Stimulated activated CD4-positive, alpha-beta T cell treated with anti-CD3 and anti-CD28 coated beads, Interleukin-15, amount 100 ng/mL, for 48 hours (primary cell): ENCODE data around the gene LYPD6.

Experiments
- DNase-seq, 2 donors: peaks; one replicate each; pipeline ENCODE4 v3.0.0-alpha.2; 2020; ENCODE audit warnings: low read depth in 2 of 2

LYPD6 gene

GRCh38 chr2:149409506-149409905, 79.1 kb downstream of the LYPD6 start:
- DNase-seq = no peak

- no peak for DNase-seq
Measured at GRCh38 chr2:149410701-149411484, 80.5 kb downstream of the LYPD6 start.

DNA sequence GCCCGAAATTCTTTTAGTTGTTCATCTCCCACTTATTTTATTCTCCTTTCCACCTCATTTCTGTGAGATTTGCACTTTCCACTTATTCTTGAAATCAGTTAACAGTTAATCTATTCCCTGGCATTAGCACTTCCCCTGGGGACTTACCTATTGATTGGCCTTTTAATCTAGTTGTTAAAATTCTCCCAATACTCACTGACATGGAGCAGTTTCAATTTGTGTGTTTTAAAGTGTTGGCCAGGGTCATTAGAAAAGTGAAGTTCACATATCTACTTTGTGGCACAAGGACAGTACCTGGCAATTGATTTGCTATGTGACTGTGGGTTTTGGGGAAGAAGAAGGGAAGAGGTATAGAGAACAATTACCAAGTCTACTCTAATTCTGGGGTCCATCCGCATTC, 83.1 kb downstream of the LYPD6 start:
- DNase-seq = no peak

- DNase-seq = no peak
Measured at GRCh38 chr2:149415086-149415485, 84.7 kb downstream of the LYPD6 start.

GRCh38 chr2:149418065-149418464, 87.7 kb downstream of the LYPD6 start:
- no peak for DNase-seq

- DNase-seq = no peak
Measured at GRCh38 chr2:149420053-149420963, 89.9 kb downstream of the LYPD6 start.

DNA sequence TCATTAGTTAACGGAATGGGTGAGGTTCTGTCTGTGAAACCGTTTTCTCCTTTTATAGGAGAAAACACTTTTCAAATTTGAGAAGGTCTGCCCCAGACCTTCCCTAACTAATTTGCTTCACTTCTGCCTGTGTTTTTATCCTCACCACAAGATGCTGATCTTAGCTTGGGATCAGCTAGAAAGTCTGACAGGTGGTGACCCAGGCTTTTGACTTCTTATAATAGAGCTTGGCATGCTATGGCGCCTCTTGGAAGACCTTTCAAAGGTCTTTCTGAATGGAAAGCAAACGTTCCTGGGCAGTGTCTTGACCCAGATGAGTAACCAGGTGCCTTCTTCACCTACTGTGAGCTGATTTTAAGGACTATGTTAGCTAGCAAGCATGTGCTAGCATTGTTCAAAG, 91.4 kb downstream of the LYPD6 start:
- DNase-seq = no peak

GRCh38 chr2:149422337-149422990, 92.1 kb downstream of the LYPD6 start:
- no peak for DNase-seq

- no peak for DNase-seq
Measured at GRCh38 chr2:149422991-149423338, 92.6 kb downstream of the LYPD6 start.

DNA sequence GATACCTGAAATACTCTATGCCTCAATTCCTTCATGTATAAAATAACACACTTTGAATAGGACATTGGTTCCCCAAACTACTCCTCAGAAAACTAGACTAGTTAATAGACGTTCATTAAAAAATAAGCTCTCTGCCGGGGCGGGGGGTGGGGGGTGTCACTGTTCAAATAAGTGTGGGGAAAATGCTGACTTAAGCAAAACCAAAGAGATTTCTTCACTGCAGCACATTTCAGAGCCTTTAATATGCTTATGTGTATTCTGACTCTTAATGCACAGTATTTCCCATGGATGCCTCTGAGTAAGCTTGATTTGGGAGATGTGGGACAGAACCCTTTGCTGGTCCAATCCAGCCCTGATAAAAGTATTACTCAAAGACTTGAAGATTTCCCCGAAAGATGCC, 93.2 kb downstream of the LYPD6 start:
- no peak for DNase-seq

DNA sequence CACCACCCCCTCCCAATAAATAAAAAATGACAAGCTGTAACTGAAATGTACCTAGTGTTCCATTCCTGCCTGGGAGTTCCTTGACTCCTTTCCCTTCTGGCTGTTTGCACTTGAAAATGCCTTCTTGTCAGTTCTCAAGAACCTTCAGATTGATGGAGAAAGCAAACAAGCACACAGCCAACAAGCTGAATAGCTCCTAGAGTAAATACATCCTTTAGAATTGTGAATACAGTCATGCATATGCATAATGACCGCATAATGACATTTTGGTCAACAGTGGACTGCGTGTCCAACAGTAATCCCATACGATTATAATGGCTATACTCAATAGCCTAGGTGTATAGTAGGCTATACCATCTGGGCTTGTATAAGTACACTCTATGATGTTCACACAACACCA, 97.0 kb downstream of the LYPD6 start:
- DNase-seq = no peak

- no peak for DNase-seq
Measured at GRCh38 chr2:149428783-149429182, 98.4 kb downstream of the LYPD6 start.

GRCh38 chr2:149430743-149431736, 100.7 kb downstream of the LYPD6 start:
- no peak for DNase-seq

DNA sequence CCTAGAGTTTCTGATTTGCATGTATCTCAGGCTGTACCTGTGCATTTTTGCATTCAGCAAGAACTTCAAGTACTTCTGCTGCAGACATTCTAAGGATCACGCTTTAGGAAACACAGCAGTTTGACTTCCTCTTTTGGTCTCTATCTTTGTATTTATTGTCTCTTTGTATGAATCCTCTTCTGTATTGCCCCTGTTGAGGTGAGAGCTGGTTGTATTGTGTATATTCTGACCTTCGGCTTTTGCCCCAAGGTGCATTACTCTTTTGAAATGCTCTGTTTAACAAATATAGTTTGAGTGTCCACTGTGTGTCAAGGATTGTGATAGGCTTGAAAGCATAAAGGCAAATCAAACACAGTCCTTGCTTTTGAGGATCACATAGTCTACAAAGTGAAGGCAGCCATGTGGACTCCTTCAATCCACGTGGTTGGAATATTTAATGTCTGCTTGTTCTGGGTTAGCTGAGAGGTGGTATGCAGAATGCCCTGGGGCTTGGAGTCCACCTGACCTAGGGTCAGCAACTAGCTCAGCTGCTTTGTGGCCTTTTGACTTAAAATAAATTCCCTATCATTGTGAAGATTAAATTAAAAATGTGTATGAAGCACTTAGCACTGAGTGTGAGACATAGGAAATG, 108.1 kb downstream of the LYPD6 start:
- no peak for DNase-seq

DNA sequence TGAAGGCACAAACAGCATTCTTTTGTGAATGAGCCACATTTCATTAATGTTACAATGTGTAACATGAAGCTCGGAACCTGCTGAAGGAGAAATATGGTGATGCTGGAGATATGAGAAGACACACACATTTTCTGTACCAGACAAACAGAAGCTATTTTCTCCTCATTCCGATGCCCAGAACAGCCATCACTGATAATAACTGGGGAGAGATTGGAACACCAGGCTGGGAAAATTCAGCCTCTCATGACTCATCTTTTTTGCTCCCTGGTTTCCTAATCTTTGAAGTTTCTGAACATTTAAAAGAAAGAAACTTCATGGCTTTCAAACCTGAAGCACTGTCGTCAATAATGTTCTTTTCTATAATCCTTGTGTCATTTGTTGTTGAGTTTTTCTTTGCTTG, 110.9 kb downstream of the LYPD6 start:
- no peak for DNase-seq

DNA sequence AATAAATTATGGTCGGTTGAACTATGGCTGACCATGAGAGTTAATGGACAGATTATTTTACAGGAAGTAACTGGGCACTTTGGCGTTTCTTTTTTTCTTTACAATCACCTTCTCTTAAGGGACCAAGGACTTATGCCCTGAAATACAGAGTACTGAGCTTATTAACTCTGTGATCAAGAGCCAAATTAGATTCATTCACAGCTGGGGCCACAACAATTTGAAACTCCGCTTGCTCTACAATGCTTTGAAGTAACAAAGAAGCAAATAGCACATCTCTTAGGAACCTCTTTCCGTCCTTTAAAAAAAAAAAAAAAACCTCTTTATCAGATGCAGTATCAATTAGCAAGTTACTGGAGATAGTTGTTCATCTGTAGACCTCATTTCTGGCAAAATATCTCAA, 112.0 kb downstream of the LYPD6 start:
- DNase-seq = no peak

GRCh38 chr2:149443150-149443549, 112.8 kb downstream of the LYPD6 start:
- DNase-seq = no peak

GRCh38 chr2:149446748-149447147, 116.4 kb downstream of the LYPD6 start:
- no peak for DNase-seq

- no peak for DNase-seq
Measured at GRCh38 chr2:149448315-149448714, 117.9 kb downstream of the LYPD6 start.

DNA sequence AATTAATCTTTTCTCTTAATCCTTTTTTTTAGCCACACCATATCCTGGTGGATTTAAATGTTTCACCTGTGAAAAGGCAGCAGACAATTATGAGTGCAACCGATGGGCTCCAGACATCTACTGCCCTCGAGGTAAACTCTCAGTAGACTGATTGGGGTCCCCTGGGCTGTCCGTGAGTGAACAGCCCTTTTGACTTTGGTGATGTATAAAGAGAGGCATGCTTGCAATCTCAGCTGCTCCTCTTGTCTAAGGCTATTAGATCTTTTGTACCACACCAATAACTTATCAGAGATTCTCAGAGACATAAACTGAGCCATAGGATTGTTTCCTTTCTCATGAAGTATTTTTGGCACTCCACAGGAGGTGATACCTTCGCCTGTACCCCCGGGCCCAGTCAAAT, 118.6 kb downstream of the LYPD6 start:
- DNase-seq = no peak
